GM23248 (cell line): ENCODE data around the gene CNTN4.

Experiments used
- EZH2 ChIP-seq: fragments of 200-600 bp; sonication (generic); IDR thresholded peaks from 2 replicates; pipeline ENCODE4 v1.6.1; 2018; ENCODE audit warnings: antibody characterized with exemption, mild to moderate bottlenecking; ENCODE audit not compliant: insufficient read depth, poor library complexity, severe bottlenecking
- EZH2phosphoT487 ChIP-seq: fragments of 200-600 bp; sonication (generic); IDR thresholded peaks from 2 replicates; pipeline ENCODE4 v1.6.1; 2018; ENCODE audit warnings: antibody characterized with exemption, moderate library complexity, mild to moderate bottlenecking, low read depth; ENCODE audit not compliant: insufficient read depth

DNA sequence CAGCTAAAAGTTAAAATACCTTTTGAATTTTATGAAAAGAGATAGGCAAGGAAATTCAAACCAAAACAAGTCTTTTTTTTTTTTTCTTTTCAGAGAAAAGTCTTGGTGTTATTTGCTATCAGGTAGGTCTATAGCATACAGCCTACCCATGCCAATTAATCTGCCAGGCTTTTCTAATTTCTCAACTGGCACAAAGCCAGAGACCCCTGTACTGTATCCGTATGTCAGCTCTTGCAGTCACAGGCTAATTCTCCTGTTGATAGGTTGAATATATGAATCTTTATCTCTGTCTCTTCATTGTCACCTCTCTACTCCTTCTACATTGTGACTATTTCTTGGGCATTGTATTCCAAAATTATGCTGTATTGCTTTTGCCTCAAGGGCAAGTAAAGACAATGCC is 878.1 kb downstream of the CNTN4 start:
- no peak for TF ChIP-seq EZH2phosphoT487
- no peak for TF ChIP-seq EZH2
